Endometrial microvascular endothelial cells (primary cell): ENCODE measurements around the gene IL12A. TPM values are rescaled to one million over a fixed set of nuclear protein-coding genes. Genes with fewer than 3 reads are reported as not detected.

Source experiments
- in situ Hi-C: cut with HindIII; loops from 2 replicates; pipeline ENCODE4 v1.10.0; 2017; ENCODE audit warnings: low sequenced_read_pairs, low pct_unique_long_range_greater_than_20kb; ENCODE audit errors: inconsistent ontology term
- total RNA-seq: library from RNA; depleted of rRNA; stranded (reverse); fragments of >200 nt; gene quantifications from one replicate; pipeline ENCODE4 v1.2.3, GENCODE V29; 2015; ENCODE audit errors: inconsistent ontology term

IL12A gene
- 6.9 TPM for total RNA-seq

- in situ Hi-C loops = no loop called here
Measured at GRCh38 chr3:159988617-159989271, at the start of gene IL12A. Gene IL12A, plus strand, starts transcription at chr3:159988835.

- in situ Hi-C loops = no loop called here
Measured at GRCh38 chr3:159941038-159942000, 47.3 kb upstream of the IL12A start.

GRCh38 chr3:159944781-159945180 is 43.9 kb upstream of the IL12A start:
- in situ Hi-C loops = no loop called here

- in situ Hi-C loops = no loop called here
Measured at GRCh38 chr3:159945930-159946329, 42.7 kb upstream of the IL12A start.

GRCh38 chr3:159947220-159947619 is 41.4 kb upstream of the IL12A start:
- in situ Hi-C loops = no loop called here

GRCh38 chr3:159948429-159949144 is 40.0 kb upstream of the IL12A start:
- in situ Hi-C loops = no loop called here

- in situ Hi-C loops = no loop called here
Measured at GRCh38 chr3:159950156-159950898, 38.3 kb upstream of the IL12A start.

- in situ Hi-C loops = no loop called here
Measured at GRCh38 chr3:159951540-159951939, 37.1 kb upstream of the IL12A start.

GRCh38 chr3:159953325-159954085 is 35.1 kb upstream of the IL12A start:
- in situ Hi-C loops = no loop called here

- in situ Hi-C loops = no loop called here
Measured at GRCh38 chr3:159960188-159961148, 28.2 kb upstream of the IL12A start.

- in situ Hi-C loops = no loop called here
Measured at GRCh38 chr3:159964166-159964973, 24.3 kb upstream of the IL12A start.

GRCh38 chr3:159971311-159971710 is 17.3 kb upstream of the IL12A start:
- in situ Hi-C loops = no loop called here

- in situ Hi-C loops = no loop called here
Measured at GRCh38 chr3:159977295-159977694, 11.3 kb upstream of the IL12A start.

GRCh38 chr3:159978353-159978752 is 10.3 kb upstream of the IL12A start:
- in situ Hi-C loops = no loop called here

- in situ Hi-C loops = no loop called here
Measured at GRCh38 chr3:159978918-159979703, 9.5 kb upstream of the IL12A start.
